ELR (cell line): ENCODE results near the gene MCRIP1.

Source experiments
- DNase-seq: peaks from one replicate; pipeline ENCODE4 v3.0.0-alpha.2; 2015; ENCODE audit warnings: low read depth

The MCRIP1 gene

DNA sequence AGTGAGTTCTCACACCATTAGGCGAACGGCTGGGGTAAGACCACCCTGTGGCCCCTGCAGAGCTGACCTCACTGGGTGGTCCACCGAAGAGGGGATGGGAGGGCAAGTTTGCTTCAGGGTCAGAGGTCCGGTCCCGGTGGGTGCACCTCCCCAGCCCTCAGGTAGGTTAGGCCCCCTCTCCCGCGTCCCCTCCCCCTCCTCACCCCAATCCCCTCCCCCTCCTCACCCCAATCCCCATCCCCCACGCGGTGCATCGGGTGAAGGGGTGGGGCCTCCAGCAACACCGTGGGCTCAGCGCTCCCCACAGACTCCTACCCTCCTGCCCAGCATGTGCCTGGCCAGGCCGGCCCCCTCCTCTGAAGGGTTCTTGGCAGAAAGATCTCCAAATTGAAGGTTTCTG lies 13.4 kb downstream of the MCRIP1 start:
- DNase-seq = no peak

DNA sequence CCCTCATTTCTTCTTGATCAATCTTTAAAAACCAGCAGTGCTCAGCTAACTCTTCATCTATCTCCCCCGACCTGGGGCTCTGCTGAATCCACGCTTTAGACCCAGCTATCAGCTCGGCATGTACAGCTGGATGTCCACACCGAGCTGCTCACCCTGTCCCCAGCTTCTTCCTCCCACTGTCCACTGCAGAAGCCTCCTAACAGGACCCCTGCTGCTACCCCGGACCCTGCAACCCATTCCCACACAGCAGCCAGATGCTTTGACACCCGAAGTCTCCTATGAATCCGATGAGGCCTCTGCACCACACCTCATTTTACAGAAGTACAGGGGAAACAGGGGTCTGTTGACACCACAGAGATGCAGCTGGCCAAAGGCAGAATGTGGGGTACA lies 15.3 kb downstream of the MCRIP1 start:
- DNase-seq = no peak

DNA sequence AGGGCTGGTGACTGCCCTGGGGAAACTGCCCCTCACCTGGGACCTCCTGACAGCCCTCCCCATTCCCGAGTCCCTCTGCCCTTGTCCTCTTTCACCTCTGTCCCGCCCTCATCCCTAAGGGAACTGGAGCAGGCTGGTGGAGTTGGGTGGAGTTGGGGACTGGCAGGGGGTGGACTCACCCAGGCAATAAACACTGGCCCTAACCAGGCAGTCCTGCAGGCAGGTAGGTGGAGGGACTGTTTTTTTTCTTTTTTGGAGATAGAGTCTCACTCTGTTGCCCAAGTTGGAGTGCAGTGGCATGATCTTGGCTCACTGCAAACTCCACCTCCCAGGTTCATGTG lies 17.5 kb downstream of the MCRIP1 start:
- no peak for DNase-seq

DNA sequence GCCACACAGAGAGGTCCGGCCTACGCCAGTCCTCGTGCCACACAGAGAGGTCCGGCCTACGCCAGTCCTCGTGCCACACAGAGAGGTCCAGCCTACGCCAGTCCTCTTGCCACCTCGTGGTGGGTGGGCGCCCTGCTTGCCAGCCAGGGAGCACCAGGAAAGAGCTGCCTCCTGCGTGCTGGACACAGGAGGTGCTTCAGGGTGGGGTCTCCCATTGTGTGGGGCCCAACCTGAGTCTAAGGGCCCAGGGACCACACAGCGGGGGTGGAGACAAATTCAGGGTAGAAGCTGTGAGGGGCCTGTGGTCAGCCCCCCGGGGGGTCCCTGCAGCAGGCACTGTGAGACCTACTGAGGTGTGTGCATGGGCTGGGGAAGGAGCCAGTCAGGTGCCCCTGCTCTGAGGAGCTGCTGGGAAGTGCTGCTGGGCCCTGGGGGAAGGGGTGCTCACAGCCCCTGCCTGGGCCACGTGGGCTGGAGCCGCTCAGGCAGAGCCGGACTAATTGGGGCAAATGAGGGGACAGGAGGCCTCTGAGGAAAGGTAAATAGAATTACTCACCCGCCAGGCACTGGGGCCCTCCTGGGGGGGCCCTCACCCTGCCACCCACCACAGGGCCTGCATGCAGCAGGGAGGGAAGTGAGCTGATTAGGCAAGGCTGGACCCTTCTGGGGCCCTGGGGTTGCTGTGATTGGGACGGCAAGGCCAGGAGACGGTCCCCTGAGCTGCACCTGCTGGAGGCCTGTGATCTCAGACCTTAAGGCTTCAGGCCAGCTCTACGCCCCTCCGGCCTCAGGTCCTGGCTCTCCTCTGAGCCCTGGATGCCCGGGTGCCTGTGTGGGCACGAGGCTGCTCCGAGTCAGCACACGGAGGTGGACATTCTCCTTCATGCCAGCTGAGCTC lies 18.1 kb downstream of the MCRIP1 start:
- DNase-seq = no peak

DNA sequence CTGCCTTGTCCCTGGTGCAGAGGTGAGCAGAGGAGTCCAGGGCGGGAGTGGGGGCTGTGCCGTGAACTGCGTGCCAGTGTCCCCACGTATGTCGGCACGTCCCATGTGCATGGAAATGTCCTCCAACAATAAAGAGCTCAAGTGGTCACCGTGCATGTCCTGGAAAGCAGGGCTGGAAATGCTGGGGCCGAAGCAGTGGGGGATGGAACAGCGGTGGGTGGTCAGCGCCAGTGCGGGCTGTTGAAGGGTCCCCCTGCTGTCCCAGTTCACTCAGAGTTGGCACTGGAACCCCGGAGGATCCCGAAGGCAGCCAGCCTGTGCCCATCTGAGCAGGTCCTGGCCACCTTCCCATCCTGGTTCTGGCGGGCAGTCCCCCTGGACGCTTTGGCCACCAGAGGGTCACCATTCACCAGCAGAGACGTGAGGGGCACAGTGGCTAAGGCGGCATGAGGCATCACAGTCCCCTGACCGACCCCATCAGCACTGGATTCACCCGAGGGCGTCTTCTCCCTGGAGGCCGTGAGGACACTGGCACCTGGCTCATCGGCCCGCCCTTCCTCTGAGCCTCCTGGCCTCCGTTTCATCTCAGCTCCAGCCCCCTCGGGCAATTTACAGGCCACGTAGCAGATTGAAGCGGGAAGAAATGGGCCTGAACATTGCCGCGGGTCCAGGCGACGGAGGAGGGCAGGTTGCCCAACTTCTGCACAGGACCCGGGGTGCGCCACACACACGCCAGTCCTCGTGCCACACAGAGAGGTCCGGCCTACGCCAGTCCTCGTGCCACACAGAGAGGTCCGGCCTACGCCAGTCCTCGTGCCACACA lies 19.0 kb downstream of the MCRIP1 start:
- DNase-seq = no peak

DNA sequence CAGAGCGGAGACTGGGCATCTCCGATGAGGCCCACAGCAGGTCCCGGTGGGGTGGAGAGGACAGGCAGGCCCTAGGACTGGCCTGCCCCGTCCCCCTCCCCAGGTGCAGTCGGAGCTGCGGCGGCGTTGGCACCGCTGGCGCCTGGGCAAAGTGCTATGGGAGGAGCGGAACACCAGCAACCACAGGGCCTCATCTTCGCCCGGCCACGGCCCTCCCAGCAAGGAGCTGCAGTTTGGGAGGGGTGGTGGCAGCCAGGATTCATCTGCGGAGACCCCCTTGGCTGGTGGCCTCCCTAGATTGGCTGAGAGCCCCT lies 19.8 kb downstream of the MCRIP1 start:
- DNase-seq = no peak

DNA sequence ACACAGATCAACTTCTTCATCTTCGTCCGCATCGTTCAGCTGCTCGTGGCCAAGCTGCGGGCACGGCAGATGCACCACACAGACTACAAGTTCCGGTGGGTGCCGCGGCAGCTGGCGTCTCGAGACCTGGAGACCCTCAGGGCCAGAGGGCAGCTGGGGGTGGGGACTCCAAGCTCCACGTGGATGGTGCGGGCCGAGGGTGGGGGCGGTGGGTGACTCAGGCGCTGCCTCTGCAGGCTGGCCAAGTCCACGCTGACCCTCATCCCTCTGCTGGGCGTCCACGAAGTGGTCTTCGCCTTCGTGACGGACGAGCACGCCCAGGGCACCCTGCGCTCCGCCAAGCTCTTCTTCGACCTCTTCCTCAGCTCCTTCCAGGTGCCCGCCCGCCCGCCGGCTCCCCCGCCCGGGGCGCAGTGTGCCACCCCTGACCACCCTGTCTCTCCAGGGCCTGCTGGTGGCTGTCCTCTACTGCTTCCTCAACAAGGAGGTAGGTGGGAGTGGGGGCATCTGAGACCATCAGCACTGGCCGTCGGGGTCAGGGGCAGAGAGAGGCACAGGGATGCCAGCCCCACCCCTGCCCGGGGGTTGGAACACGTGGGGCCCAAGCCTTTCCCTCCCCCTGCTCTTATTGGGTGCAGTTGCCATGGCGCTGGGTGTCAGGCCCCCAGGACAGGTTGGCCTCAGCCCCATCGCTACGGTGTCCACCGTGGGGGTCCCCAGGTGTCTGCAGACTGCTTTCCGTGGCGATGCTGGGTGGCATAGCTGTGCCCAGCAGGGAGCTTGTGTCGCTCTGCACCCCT lies 20.3 kb downstream of the MCRIP1 start:
- DNase-seq = no peak

DNA sequence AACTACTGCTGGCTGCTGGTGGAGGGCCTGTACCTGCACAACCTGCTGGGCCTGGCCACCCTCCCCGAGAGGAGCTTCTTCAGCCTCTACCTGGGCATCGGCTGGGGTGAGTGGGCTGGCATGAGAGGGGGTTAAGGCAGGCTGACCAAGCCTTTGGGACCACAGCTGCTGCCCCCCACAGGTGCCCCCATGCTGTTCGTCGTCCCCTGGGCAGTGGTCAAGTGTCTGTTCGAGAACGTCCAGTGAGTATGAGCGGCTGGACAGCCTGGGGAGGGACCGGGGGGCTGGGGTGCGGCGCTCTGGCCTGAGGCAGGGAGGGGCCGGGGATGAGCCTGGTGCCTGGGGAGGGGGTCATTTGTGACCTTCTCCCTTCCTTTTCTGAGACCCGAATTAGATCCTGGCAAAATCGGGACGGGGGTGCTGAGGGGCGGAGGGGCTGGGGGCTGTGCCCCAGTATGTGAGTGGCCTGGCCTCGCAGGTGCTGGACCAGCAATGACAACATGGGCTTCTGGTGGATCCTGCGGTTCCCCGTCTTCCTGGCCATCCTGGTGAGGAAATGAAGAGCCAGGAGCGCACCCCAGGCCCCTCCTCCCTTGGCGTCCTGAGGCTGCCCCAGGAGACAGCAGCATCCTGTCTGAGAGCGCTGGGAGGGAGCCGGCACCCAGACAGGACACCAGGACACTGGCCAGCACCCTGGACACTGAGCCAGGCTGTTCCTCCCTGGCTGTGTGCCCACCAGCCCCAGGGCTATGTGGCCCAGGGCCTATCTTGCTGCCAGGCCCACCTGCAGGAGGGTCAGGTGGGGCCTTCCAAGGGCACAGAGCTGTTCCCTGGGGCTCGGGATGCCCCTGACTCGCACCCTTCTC lies 21.2 kb downstream of the MCRIP1 start:
- no peak for DNase-seq

DNA sequence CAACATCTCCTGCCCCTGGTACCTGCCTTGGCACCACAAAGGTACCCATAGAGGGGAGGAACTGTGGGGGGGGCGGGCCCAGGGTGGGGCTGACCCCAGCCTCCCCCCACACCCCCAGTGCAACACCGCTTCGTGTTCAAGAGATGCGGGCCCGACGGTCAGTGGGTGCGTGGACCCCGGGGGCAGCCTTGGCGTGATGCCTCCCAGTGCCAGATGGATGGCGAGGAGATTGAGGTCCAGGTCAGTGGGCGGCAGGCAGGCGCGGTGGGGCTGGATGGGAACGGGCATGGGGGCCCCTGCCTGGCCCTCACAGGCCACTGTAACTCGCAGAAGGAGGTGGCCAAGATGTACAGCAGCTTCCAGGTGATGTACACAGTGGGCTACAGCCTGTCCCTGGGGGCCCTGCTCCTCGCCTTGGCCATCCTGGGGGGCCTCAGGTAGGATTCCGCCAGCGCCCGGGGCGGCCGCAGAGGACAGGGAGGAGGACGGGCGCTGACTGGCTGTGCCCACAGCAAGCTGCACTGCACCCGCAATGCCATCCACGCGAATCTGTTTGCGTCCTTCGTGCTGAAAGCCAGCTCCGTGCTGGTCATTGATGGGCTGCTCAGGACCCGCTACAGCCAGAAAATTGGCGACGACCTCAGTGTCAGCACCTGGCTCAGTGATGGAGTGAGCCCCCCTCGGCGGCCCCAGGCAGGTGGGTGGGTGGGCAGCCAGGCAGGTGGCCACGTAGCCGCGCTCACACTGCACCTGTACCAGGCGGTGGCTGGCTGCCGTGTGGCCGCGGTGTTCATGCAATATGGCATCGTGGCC lies 22.0 kb downstream of the MCRIP1 start:
- DNase-seq = no peak

DNA sequence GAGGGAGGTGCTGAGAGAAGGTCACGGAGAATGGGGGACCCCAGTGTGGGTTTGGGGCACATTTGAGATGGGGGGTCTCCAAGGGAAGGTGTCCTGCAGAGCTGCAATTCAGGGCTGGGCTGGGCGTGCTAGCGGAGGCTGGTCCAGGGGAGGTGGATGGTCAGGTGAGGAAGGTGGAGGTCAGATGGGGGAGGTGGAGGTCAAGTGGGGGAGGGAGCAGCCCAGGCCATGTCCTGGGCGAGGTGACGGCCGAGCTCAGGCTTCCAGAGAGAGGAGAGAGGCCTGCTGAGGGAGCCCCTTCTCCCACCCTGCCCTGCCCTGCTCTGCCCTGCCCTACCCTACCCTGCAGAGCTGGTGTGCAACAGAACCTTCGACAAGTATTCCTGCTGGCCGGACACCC lies 22.6 kb downstream of the MCRIP1 start:
- DNase-seq = no peak

DNA sequence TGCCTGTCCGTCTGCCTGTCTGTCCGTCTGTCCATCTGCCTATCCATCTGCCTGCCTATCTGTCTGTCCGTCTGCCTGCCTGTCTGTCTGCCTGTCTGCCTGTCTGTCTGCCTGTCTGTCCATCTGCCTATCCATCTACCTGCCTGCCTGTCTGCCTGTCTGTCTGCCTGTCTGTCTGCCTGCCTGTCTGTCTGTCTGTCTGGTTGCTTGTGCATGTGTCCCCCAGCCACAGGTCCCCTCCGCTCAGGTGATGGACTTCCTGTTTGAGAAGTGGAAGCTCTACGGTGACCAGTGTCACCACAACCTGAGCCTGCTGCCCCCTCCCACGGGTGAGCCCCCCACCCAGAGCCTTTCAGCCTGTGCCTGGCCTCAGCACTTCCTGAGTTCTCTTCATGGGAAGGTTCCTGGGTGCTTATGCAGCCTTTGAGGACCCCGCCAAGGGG lies 23.5 kb downstream of the MCRIP1 start:
- no peak for DNase-seq

DNA sequence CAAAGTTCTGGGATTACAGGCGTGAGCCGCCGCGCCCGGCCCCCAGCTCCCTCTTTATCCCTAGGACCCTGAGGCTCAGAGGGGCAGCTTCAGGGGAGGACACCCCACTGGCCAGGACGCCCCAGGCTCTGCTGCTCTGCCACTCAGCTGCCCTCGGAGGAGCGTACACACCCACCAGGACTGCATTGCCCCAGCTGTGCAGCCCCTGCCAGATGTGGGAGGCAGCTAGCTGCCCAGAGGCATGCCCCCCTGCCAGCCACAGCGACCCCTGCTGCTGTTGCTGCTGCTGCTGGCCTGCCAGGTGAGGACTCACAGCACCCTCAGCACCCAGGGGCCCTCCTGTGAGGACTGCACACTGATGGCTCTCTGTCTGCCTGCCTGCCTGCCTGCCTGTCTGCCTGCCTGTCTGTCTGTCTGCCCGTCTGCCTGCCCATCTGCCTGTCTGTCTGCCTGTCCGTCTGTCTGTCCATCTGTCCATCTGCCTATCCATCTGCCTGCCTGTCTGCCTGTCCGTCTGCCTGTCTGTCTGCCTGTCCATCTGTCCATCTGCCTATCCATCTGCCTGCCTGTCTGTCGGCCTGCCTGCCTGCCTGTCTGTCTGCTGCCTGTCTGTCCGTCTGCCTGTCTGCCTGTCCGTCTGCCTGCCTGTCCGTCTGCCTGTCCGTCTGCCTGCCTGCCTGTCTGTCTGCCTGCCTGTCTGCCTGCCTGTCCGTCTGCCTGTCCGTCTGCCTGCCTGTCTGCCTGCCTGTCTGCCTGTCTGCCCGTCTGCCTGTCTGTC lies 24.1 kb downstream of the MCRIP1 start:
- no peak for DNase-seq

DNA sequence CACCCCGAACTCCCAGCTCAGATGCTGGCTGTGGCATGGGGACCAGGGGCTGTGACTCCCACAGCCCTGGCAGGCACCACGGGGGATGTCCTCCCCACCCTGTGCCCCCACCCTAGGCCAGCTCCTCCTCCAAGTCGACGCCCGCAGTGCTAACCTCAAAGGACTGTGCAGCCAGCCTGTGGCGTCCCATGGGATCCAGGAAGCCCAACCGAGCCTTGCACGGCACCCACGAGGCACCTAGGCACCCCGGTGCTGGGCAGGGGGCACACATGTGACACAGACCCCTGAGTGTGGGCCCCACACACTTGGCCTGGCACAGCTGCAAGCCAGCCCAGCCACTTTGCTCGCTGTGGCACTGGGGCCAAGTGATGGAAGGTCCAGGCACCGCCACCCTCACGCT lies 25.3 kb downstream of the MCRIP1 start:
- no peak for DNase-seq

DNA sequence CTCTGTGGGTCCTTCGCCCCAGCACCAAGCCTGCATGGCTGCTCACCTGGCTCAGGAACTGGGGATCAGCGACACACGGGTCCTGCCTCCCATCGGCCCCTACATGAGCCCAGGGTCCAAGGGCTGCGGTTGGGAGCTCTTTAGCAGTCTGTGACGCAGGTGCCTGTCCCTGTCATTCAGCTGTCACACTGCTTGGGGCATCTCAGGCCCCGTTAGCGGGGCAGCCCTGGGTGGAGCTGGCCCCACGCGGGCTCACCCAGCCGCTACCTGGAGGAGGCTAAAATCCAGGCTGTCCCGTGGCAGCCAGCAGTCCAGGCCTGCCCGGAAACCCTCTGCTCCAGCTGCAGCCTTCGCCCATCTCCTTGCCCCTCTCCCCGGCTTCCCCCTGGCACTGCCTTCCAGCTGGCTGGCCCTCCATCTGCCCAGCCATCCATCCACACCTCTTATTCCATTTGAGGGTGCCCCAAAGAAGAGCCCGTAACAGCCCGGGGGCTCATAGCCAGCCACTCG lies 25.8 kb downstream of the MCRIP1 start:
- no peak for DNase-seq

DNA sequence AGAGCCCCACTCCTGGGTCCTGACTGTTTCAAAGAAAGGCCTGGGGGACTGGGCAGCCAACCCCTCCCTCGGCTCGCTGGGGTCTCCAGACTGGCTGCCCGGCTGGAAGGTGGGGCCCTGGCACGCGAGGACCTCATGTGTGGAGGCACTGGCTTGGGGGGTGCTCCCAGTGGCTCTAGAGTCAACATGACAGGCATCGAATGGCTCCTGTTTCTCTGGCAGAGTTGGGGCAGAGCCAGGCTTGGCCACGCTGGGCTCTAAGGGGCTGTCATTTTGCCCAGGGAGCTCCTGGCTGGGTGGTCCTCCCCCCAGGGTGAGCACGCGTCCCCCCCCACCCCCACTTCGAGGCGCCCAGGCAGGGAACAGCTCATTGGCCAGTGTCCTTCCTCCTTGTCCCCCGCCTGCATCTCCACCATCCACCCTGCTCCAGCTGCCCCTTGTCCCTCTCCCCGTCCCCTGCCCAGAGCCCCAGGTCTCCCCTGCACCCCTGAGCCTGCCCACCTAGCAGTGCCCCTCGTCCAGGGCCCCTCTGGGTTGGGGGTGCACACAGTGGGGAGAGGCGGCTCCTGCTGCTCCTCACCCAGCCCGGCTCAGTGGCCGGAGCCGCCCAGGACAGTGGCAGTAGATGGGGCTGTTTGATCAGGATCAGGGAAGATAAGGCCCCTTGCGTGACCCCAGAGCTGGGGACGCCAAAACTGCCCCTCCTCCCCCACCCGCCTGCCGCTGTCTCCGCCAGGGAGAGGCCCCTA lies 26.5 kb downstream of the MCRIP1 start:
- DNase-seq = no peak

DNA sequence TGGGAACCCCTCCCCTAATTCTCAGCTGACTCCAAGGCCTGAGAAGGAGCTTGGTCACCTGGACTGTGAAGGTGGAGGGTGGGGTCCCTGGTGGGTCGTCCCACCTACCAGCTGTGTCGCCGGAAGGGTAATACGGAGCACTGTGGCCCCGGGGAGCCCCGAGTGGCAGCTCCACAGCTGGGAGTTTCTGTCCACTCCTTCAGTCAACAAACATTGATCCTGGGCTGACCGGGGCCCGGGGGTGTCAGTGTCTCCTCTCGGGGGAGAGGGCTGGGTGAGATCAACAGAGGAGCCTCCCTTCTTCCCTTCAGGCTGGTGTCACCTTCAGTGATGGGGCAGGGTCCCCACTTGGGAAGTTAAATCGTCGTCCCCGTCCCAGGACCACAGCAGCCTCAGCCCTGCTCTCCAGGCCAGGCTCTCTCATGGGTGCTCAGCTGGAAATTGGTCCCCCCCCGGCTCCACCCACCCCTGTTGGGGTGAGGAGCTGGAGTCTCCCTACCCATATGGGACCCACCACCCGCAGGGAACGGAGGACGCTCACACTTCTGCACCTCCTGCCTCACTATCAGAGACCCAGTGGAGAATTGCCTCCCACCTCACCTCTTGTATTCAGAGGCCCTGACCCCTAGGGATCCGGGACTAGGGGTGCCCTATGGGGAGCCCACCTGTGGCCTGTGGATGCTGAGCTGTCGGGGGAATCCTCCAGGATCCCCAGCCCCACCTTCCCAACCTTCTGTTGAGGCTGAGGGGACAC lies 27.2 kb downstream of the MCRIP1 start:
- no peak for DNase-seq

DNA sequence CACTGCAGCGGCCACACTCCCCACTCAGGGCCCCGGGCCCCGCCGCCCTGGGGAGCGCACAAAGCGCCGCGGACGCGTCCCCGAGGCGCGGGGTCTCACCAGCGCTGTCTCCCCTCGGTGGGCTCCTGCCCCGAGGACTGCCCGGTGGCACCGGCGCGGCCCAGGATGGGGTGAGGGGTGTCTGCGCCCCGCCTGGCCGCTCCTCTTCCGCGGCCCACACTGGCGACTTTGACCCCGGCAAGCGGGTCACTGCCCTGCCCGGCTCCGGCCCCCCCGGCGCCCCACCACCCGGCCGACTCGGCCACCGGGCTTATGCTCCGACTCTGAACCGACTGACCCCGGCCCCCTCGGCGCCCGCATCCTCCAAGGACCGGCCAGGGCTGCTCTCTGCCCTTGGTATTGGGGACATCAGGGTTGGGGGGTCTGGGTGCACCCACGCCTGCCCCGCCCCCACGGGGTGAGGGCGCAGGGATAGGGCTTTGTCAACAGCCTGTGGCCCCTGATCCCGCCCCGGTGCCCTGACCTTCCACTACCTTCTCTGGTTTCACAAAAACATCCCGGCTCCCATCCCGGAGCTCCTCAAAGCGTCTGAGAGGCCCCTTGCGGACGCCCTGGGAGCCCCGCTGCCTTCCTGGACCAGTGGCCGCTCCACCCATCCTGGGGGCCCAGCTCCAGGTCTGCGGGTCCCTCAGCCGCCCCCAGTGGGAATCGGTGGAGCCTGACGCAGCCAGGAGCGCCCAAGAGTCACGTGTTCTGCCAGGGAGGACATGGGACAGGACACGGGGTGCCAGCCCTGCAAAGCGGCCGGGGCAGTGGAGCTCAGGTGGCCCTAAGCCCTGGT lies 28.3 kb downstream of the MCRIP1 start:
- DNase-seq = no peak
